H1 (cell line): ENCODE measurements around the gene DPY19L2. TPM values are rescaled to one million over a fixed set of nuclear protein-coding genes. Genes with fewer than 3 reads are reported as not detected.
"Not testable (repeated sequence)": the region's sequence is repeated elsewhere in the genome, so short reads cannot be mapped to it uniquely, and the experiment has no call there.

Experiments
- CTCF ChIA-PET: fragments of 300-600 bp; sonication (Branson Sonifier 250); formaldehyde crosslinking; loops from one replicate; lab custom pipeline; 2021; ENCODE audit not compliant: partially characterized antibody; lab: Charles Lee
- POLR2A ChIA-PET: fragments of 300-600 bp; sonication (Branson Sonifier 250); formaldehyde crosslinking; loops from one replicate; lab custom pipeline; 2021; ENCODE audit warnings: inconsistent platforms; ENCODE audit not compliant: partially characterized antibody; lab: Charles Lee
- DNase-seq, 2 experiments: peaks; one replicate each; pipeline versions ENCODE4 v3.0.0 to v3.0.0-alpha.2; 2010 to 2022; ENCODE audit warnings: low spot score in 2 of 2, low read depth in 1 of 2, mixed read lengths in 1 of 2
- FAIRE-seq: peaks from 2 replicates; lab custom pipeline; 2011; peaks lifted over from hg19 to GRCh38; lab: Jason Lieb, UNC
- H2AFZ ChIP-seq: 2 replicates; pipeline ENCODE4 v1.8.1; 2012; ENCODE audit warnings: low read length, inconsistent platforms
- H2AK5ac ChIP-seq: 2 replicates; pipeline ENCODE4 v1.6.1; 2013; ENCODE audit warnings: low read depth, low read length
- H2BK120ac ChIP-seq: replicated peaks from 2 replicates; pipeline ENCODE3; 2013; ENCODE audit warnings: low read depth, low read length, inconsistent platforms
- H2BK12ac ChIP-seq: 2 replicates; pipeline ENCODE4 v1.6.1; 2013; ENCODE audit warnings: low read depth, low read length
- H2BK15ac ChIP-seq: 2 replicates; pipeline ENCODE4 v1.6.1; 2013; ENCODE audit warnings: low read length
- H2BK20ac ChIP-seq: 2 replicates; pipeline ENCODE4 v1.6.1; 2013; ENCODE audit warnings: low read length
- H2BK5ac ChIP-seq: 2 replicates; pipeline ENCODE4 v1.6.1; 2013; ENCODE audit warnings: low read depth, low read length
- H3K14ac ChIP-seq: 2 replicates; pipeline ENCODE4 v1.6.1; 2013; ENCODE audit warnings: inconsistent platforms; ENCODE audit not compliant: insufficient read length
- H3K18ac ChIP-seq: 2 replicates; pipeline ENCODE4 v1.6.1; 2013; ENCODE audit warnings: low read length; ENCODE audit errors: extremely low read depth
- H3K23ac ChIP-seq: 2 replicates; pipeline ENCODE4 v1.6.1; 2013; ENCODE audit warnings: inconsistent platforms; ENCODE audit not compliant: insufficient read length
- H3K23me2 ChIP-seq: 2 replicates; pipeline ENCODE4 v1.6.1; 2013; ENCODE audit warnings: low read depth, low read length
- H3K27ac ChIP-seq: 2 replicates; pipeline ENCODE4 v1.6.1; 2011; ENCODE audit warnings: low read depth, low read length, inconsistent platforms
- H3K27me3 ChIP-seq, 4 experiments: replicated peaks in 1 of 4; 1 replicate in 1 of 4; 2 replicates in 3 of 4; pipeline versions ENCODE4 v1.6.1 to v1.8.1; 2011 to 2013; ENCODE audit warnings: low read length in 3 of 4, mild to moderate bottlenecking in 3 of 4, inconsistent platforms in 2 of 4, mixed read lengths in 2 of 4, moderate library complexity in 1 of 4; ENCODE audit not compliant: control insufficient read depth in 3 of 4, insufficient read depth in 3 of 4; ENCODE audit errors: extremely low read depth in 1 of 4
- H3K36me3 ChIP-seq, 4 experiments: 2 replicates each; pipeline versions ENCODE4 v1.6.1 to v1.8.1; 2011 to 2013; ENCODE audit warnings: mild to moderate bottlenecking in 4 of 4, low read length in 3 of 4, moderate library complexity in 2 of 4, control low read depth in 1 of 4, inconsistent platforms in 1 of 4; ENCODE audit not compliant: insufficient read depth in 4 of 4, control insufficient read depth in 2 of 4
- H3K4ac ChIP-seq: replicated peaks from 2 replicates; pipeline ENCODE3; 2013; ENCODE audit warnings: low read length, low read depth, mixed read lengths, inconsistent platforms; ENCODE audit not compliant: insufficient read length
- H3K4me1 ChIP-seq, 4 experiments: replicated peaks in 1 of 4; 1 replicate in 1 of 4; 2 replicates in 3 of 4; pipeline versions ENCODE4 v1.6.1 to v1.8.1; 2011 to 2013; ENCODE audit warnings: low read length in 3 of 4, inconsistent platforms in 2 of 4, mixed read lengths in 1 of 4; ENCODE audit not compliant: insufficient read depth in 4 of 4, control insufficient read depth in 3 of 4
- H3K4me2 ChIP-seq, 2 experiments: 2 replicates each; pipeline versions ENCODE4 v1.6.1 to v1.8.1; 2011 to 2013; ENCODE audit warnings: low read depth in 2 of 2, low read length in 2 of 2, control low read depth in 1 of 2, inconsistent platforms in 1 of 2, mild to moderate bottlenecking in 1 of 2; ENCODE audit not compliant: insufficient read depth in 1 of 2
- H3K4me3 ChIP-seq, 4 experiments: fragments of 200-600, 300-600 bp in 1 of 4; sonication (generic), shearing (Covaris generic), sonication (Bioruptor Twin) in 1 of 4; 2 replicates each; pipeline versions ENCODE4 v1.5.1 to v1.8.1; 2011 to 2016; ENCODE audit warnings: low read length in 4 of 4, low read depth in 3 of 4, control low read depth in 2 of 4, inconsistent platforms in 2 of 4, mild to moderate bottlenecking in 2 of 4, mixed read lengths in 1 of 4, moderate library complexity in 1 of 4; ENCODE audit not compliant: insufficient read depth in 2 of 4; ENCODE audit errors: extremely low read depth in 1 of 4
- H3K56ac ChIP-seq: replicated peaks from 2 replicates; pipeline ENCODE3; 2013; ENCODE audit warnings: low read depth, mild to moderate bottlenecking, mixed read lengths, low read length, inconsistent platforms; ENCODE audit not compliant: insufficient read length
- H3K79me1 ChIP-seq: 2 replicates; pipeline ENCODE4 v1.6.1; 2013; ENCODE audit warnings: low read depth, low read length, control low read depth
- H3K79me2 ChIP-seq, 2 experiments: 2 replicates each; pipeline versions ENCODE4 v1.6.1 to v1.8.1; 2012 to 2013; ENCODE audit warnings: low read length in 2 of 2, mild to moderate bottlenecking in 2 of 2, inconsistent platforms in 1 of 2; ENCODE audit not compliant: insufficient read depth in 2 of 2, control insufficient read depth in 1 of 2
- H3K9ac ChIP-seq, 4 experiments: replicated peaks in 1 of 4; 1 replicate in 1 of 4; 2 replicates in 3 of 4; pipeline versions ENCODE4 v1.6.1 to v1.8.1; 2011 to 2013; ENCODE audit warnings: low read depth in 3 of 4, low read length in 3 of 4, control low read depth in 2 of 4, mild to moderate bottlenecking in 2 of 4, moderate library complexity in 2 of 4, inconsistent platforms in 1 of 4; ENCODE audit errors: extremely low read depth in 1 of 4
- H3K9me3 ChIP-seq, 2 experiments: 2 replicates each; pipeline versions ENCODE4 v1.6.1 to v1.8.1; 2012 to 2013; ENCODE audit warnings: mild to moderate bottlenecking in 2 of 2, moderate library complexity in 2 of 2, control low read depth in 1 of 2, inconsistent platforms in 1 of 2, low read depth in 1 of 2, low read length in 1 of 2, mixed read lengths in 1 of 2; ENCODE audit not compliant: insufficient read depth in 2 of 2
- H4K20me1 ChIP-seq, 2 experiments: replicated peaks in 1 of 2; 2 replicates each; pipeline versions ENCODE3 to v1.8.1; 2011 to 2013; ENCODE audit warnings: inconsistent platforms in 2 of 2, low read length in 2 of 2, mild to moderate bottlenecking in 1 of 2; ENCODE audit not compliant: insufficient read depth in 2 of 2, control insufficient read depth in 1 of 2
- H4K5ac ChIP-seq: 2 replicates; pipeline ENCODE4 v1.6.1; 2013; ENCODE audit warnings: low read length, low read depth, mixed read lengths, inconsistent platforms; ENCODE audit not compliant: insufficient read length
- H4K8ac ChIP-seq: 2 replicates; pipeline ENCODE4 v1.8.0; 2013; ENCODE audit warnings: mild to moderate bottlenecking, moderate library complexity, low read length, inconsistent platforms; ENCODE audit not compliant: insufficient read depth; ENCODE audit errors: extremely low read depth
- H4K91ac ChIP-seq: replicated peaks from 2 replicates; pipeline ENCODE3; 2013; ENCODE audit warnings: low read length, mixed read lengths, inconsistent platforms; ENCODE audit not compliant: insufficient read length
- WGBS, 2 experiments: shearing (Covaris generic) in 1 of 2; methylation state at CpG; one replicate each; pipeline versions ENCODE4 v1.1.6 to v1.1.7; 2013 to 2015; ENCODE audit warnings: low lambda C conversion rate in 2 of 2, mixed read lengths in 2 of 2, inconsistent platforms in 1 of 2, low coverage in 1 of 2, missing lambda C conversion rate in 1 of 2; ENCODE audit not compliant: insufficient replicate concordance in 2 of 2, insufficient coverage in 1 of 2, insufficient read length in 1 of 2; ENCODE audit errors: extremely low coverage in 1 of 2, missing lambda C conversion rate in 1 of 2; 5-methylcytosine and 5-hydroxymethylcytosine counted together
- polyA plus RNA-seq, 7 experiments: library from polyadenylated mRNA; depleted of rRNA in 3 of 7; stranded (reverse) in 5 of 7; unstranded in 2 of 7; fragments of >200 nt in 5 of 7; fragments of 200-250 nt in 2 of 7; gene quantifications; 1 replicate in 5 of 7; 2 replicates in 1 of 7; 4 replicates in 1 of 7; pipeline versions ENCODE4 v1.2.1 to v1.2.3, GENCODE V29; 2011 to 2013; ENCODE audit warnings: missing spikeins in 2 of 7, mixed read lengths in 2 of 7
- total RNA-seq: library from RNA; stranded (reverse); fragmentation: NEBNext Ultra II Directional; extraction: Animal tissue kit (Norgen Biotek cat#: 25700); gene quantifications from 2 replicates; pipeline ENCODE4 v1.2.1, GENCODE V29; 2021

The DPY19L2 gene
- total and polyA plus RNA-seq, 2 of the 8 experiments (the other 6 are each of a cell fraction or from before 2014, with no cell fraction given): 2.2 to 3.3 TPM

DNA sequence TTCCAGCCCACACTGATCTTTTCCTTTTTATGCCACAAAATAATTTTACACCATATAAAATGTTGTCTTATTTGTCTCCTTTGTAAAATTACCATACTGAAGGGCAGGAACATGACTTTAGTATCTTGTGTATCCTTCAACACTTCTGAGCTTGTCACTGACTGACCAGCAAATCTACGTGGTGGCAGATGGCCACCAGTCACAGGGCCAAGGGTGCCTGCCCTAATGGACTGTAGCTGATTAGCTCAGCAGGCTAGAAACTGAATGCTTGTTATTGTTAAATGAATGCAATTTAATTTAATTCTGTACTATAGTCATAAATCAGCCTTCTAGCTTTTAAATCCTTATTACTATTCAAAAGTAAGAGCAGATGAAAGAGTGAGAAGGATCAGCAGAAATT is 85.0 kb downstream of the DPY19L2 start:
- H3K27me3 ChIP-seq, H3K79me2 ChIP-seq, H3K4me3 ChIP-seq, H2BK120ac ChIP-seq, H2BK12ac ChIP-seq, H2AFZ ChIP-seq, H3K4me2 ChIP-seq, H4K8ac ChIP-seq, H3K56ac ChIP-seq, H2BK15ac ChIP-seq, H4K91ac ChIP-seq, H3K79me1 ChIP-seq, H2BK5ac ChIP-seq, H2BK20ac ChIP-seq, H3K27ac ChIP-seq, FAIRE-seq, H3K36me3 ChIP-seq, H3K9ac ChIP-seq, H3K14ac ChIP-seq, H3K23me2 ChIP-seq, H3K9me3 ChIP-seq, H3K18ac ChIP-seq, H3K23ac ChIP-seq, H4K20me1 ChIP-seq, H3K4me1 ChIP-seq, DNase-seq, H3K4ac ChIP-seq, H2AK5ac ChIP-seq, POLR2A ChIA-PET, CTCF ChIA-PET, H4K5ac ChIP-seq: not testable (repeated sequence)
- 71% methylated on average over 1 of the region's 1 CpG; no CpG with 5 or more reads in 1 of the 2 experiments for WGBS, 2 experiments

DNA sequence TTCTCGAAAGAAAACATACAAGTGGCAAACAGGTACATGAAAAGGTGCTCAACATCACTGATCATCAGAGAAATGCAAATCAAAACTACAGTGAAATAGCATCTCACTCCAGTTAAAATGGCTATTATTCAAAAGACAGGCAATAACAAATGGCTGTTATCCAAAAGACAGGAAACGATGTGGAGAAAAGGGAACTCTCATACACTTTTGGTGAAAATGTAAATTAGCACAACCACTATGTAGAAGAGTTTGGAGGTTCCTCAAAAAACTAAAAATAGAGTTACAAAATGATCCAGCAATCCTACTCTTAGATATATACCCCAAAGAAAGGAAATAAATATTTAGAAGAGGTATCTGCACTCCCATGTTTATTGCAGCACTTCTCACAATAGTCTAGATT is 90.7 kb downstream of the DPY19L2 start:
- H2BK15ac ChIP-seq, H3K4me3 ChIP-seq, H3K4me1 ChIP-seq, H3K9me3 ChIP-seq, H2BK12ac ChIP-seq, H3K4me2 ChIP-seq, H3K23me2 ChIP-seq, H3K4ac ChIP-seq, H3K36me3 ChIP-seq, H3K9ac ChIP-seq, H3K56ac ChIP-seq, H2BK5ac ChIP-seq, H4K20me1 ChIP-seq, H3K14ac ChIP-seq, H2BK20ac ChIP-seq, H3K18ac ChIP-seq, H3K23ac ChIP-seq, CTCF ChIA-PET, H3K79me2 ChIP-seq, POLR2A ChIA-PET, H3K79me1 ChIP-seq, H3K27ac ChIP-seq, H2AFZ ChIP-seq, DNase-seq, H4K8ac ChIP-seq, H2BK120ac ChIP-seq, H2AK5ac ChIP-seq, FAIRE-seq, H4K91ac ChIP-seq, H3K27me3 ChIP-seq, H4K5ac ChIP-seq: not testable (repeated sequence)
- 95% methylated on average over 2 of the region's 2 CpGs; no CpG with 5 or more reads in 1 of the 2 experiments for WGBS, 2 experiments
